Posterior cingulate gyrus (tissue), 11 donors: ENCODE results near the gene PPIE.

ENCODE experiments used
- DNase-seq, 10 donors: peaks; one replicate each; pipeline versions ENCODE4 v3.0.0 to v3.0.0-alpha.2; 2020 to 2021; ENCODE audit warnings: mixed read lengths in 3 of 10
- intact Hi-C: fragments of 100-400 bp; cut with DNase I; formaldehyde crosslinking; loops from one replicate; pipeline ENCODE4 v1.15.1; 2023

Gene PPIE

DNA sequence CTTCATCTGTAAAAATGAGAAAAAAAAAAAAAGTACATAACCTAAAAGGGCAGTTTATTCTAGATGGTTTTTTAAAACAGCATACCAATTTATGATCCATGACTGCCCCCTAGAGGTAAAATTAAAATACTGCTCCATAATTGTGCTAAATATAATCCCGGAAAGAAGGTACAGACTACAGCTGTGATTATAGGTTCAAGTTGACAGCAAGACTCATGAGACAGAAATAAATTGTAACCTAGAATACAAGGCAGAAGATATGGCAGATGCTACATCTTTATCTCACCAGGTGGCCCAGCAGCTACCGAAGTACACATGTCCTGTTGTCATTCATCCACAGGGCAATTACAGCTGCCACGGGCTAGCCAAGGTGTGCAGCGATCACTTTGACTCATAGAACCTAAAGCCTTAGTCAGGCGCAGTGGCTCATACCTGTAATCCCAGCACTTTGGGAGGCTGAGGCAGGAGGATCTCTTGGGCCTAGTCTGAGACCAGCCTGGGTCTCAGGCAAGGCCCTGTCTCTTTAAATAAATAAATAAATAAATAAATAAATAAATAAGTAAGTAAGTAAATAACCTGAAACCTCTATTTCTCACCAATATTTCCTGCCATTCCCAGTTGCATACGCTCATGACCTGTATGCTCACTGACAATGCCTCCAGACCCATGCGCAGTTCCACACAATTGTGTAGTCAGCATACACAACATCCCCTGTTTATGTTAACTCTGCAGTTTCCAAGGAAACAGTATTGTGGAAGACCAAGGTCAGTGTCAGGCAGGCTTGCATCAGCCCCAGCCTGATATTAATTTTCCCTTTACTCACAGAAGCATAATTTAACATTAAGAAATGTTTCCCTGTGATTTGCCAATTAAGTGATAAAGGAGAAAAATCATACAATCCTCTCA is 18.3 kb upstream of the PPIE start:
- intact Hi-C loops = loop anchor here (2.0 kb wide), 1 partner anchor 114 kb away; no protein-coding TSS in a partner anchor
- no peak for DNase-seq

DNA sequence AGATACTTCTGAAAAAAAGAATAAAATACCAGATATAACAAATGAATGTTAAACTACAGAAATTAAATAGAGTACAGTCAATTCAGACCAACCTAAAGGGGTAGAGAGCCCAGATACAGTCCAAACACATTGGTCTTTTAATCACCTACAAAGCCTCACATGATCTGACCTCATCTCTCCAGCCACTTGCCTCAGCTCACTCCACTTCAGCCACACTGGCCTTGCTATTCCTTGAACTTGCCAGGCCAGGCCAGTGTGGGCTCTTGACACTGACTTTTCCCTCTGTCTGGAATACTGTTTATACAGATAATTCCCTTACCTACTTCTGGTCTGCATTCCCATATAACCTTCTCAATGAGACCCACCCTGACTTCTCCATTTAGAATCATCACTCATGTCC is 17.0 kb upstream of the PPIE start:
- intact Hi-C loops = loop anchor here (2.0 kb wide), 1 partner anchor 115 kb away; no protein-coding TSS in a partner anchor
- no peak for DNase-seq

DNA sequence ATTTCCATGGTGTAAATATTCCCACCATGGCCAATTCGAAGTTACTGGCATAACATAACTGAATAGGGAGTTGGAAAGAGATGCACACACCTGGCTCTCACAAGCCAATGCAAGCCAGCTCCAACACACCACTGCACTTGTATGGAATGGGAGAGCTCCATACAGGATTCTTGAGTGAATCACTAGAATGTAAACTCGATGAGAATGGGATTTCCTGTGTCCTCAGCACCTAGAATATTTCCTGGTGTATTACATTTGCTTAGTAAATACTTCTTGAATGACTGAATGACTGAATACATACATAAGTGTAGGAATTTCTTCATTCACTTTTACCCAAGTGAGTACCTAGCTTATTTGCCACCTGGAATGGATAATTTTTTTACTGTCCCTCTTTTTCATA is 16.2 kb upstream of the PPIE start:
- intact Hi-C loops = no loop called here
- no peak for DNase-seq

DNA sequence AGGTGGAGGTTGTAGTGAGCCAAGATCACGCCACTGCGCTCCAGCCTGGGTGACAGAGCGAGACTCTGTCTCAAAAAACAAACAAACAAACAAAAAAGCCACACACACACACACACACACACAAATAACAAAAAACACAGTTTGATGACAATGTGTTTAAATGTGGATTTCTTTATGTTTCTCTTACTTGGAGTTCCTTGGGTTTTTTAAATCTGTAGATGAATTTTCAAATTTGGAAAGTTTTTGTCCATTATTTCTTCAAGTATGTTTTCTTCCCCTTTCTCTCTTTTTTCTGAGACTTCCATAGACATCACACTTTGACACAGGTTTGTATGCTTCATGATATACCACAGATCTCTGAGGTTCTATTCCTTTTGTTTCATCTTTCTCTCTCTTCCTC is 12.1 kb upstream of the PPIE start:
- DNase-seq = no peak
- intact Hi-C loops = no loop called here

DNA sequence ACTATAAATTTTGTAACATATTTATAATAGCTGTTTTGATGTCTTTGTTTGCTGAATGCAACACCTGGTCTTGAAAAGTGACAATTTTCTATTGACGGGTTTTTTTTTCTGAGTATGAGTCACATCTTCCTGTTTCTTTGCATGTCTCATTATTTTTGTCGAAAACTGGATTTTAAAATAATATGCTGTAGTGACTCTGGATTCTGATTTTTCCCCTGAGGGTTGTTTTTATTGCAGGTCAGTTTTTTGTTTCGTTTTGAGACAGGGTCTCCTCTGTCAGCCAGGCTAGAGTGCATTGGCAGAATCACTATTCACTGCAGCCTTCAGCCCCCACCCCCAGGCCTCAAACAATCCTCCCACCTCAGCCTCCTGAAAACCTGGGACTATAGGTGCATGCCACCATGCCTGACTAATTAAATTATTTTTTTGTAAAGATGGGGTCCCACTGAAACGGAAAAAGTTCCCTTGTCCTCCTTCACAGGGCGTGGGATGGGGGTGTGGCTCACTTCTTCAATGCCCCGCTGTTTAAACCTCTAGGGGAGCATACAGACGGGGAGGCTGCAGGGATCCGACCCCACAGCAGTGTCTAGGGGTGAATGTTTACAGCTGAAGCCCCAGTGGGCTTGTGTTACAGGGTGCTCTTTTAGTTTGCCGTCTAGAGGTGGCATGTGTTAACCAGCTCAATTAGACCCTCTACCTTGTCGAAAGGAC is 11.3 kb upstream of the PPIE start:
- intact Hi-C loops = no loop called here
- DNase-seq = no peak

DNA sequence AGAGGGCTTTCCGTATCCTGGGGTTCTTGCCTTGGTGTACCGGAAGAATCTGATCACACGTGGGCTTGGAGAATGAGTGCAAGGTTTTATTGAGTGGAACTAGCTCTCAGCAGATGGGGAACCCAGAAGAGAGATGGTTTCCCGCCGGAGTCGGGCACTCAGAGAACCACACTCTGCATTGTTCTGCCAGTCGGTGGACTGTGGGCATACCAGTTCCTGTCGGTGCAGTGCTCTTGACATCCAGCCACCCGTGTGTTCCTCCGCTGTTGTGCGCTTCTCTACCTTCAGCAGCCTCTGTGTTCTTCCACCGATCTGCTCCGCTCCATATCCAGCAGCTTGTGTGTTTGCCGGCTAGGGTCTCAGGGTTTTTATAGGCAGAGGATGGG is 10.8 kb upstream of the PPIE start:
- no peak for DNase-seq
- intact Hi-C loops = no loop called here

DNA sequence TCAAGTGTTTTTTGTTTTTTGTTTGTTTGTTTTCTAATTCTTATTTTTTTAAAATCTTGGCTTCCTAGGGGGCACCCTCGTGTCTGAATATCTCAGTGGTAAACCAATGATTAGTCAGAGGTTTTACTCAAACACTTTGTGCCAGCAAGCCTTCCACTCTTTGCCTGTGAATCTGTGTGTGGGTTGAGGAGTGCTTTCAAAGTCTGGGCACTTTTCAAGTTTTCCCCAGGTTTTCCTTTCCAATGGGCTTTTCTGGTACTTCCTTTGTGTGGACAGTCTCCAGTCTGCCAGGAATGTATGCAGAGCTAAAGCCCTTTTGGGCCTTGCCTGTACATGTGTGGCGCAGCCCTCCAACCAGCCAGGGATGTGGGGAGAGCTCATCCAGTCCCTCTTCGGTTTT is 9.7 kb upstream of the PPIE start:
- DNase-seq = no peak
- intact Hi-C loops = no loop called here

DNA sequence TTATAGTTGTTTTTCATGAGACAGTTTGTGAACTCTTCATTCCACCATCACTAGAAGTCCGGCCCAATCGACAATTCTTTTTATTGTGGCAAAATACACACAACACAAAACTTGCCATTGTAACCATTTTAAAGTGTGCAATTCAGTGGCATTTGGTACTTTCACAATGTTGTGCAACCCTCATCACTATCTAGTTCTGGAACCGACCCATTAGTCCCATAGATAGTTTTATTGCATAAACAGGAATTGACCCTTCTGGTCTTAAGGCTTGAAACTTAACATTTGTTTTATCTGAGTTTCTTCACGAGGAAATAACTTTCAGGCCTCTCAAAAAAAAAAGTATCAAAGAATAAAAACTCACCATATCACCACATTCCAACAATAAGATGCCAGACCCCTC is 8.8 kb upstream of the PPIE start:
- intact Hi-C loops = no loop called here
- DNase-seq = no peak

DNA sequence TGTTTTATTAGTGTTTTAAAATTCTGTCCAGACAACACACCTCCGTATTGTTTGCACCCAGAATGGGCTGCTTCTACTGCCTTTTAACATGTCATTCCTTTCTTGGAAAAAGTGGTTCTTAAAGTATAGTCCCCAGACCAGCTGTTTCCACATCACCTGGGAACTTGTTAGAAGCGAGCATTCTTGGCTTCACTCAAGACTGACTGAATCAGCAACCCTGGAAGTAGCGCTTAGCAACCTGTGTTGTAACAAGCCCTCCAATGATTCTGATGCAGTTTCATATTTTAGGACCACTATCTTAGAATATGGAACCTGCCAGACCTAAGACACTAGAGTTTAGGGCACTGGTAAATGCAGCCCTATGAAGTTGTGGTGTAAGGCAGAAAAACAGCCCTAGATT is 6.0 kb upstream of the PPIE start:
- intact Hi-C loops = no loop called here
- no peak for DNase-seq

DNA sequence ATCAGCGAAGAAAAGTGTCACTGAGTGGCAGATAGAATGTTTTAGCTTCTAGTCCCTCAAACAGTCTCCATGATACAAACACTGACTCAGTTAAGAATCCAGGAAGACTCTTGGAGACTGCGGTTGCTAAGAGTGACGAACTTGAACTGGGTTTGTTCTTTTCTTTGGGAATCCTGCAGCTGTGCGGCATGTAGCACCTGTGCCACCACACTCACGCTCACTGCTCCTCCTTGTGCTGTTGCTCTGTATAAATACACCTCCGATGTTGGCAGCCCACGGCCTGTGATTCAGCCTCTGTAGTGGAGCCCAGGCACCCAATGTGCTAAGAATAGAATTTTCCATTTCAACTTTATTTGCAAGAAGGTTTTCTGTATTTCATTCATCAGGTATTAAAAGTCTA is 5.5 kb upstream of the PPIE start:
- peak in 8 of 10 donors; percentile 38 to 94 (median 70) for DNase-seq
- intact Hi-C loops = no loop called here

DNA sequence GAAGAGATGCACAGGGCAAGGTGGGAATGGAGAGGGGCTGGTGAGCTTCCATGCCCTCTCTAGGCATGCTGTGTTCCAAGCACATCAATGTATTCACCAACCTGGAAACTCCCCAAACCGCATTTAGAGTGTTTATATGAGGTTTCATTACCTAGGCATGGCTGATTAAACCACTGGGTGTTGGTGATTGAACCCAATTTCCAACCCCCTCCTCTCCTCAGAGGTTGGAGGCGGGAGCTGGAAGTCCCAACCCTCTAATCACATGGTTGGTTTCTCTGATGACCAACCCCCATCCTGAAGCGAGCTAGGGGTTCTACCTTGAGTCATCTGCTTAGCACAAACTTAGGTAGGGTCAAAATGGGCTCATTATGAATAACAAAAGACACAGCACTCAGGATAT is 3.0 kb upstream of the PPIE start:
- no peak for DNase-seq
- intact Hi-C loops = no loop called here

DNA sequence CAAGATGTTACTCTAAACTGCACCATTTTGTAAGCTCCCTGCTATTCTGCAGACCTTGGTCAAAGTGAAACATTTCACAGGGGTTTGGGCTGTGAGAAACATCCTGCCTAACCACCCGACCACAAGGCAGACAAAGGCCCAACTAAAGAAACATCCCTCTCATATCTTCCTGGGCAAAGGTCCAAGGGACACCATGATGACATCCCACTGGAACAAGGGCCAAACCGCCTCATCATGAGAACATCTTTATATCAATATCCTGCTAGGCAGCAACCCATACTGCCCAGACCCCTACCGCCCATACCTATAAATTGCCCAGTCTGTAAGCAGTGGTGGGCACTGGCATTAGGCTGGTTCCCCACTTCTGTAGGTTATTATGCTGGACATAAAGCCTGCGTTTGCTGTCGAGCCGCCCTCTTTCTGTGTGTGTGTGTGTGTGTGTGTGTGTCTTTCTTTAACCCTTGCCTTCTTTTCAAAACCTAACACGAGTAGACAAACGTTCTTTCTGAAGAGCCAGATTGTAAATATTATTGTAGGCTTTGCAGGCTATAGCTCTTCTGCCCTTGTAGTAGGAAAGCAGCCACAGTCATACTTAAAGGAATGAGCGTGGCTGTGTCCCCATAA is 1.0 kb upstream of the PPIE start:
- DNase-seq = no peak
- intact Hi-C loops = no loop called here

DNA sequence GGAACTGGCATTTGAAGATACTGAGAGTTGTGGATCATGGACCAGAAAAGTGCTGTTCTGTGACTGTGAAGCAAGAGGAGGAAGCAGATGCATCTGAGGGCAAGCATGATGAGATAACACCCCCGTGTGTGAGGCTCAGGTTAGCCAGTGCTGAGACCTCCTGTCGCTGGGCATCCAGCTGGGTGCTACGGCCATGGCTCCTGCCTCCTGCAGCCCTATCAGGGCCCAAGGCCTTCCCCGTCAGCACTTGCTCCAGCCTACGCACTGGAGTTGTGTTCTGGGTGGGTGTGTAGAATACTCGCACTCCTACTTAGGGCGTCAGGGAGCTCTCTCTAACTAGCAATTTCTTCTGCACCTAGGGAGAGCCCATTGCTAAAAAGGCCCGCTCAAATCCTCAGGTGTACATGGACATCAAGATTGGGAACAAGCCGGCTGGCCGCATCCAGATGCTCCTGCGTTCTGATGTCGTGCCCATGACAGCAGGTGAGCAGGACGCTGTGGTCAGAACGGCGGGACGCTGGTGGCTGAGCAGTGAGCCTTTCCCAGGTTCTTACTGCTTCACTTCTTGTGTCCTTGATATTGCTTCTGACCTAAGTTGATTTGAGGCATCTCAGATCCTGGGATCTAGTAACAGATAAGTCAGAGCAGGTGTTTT is 6.5 kb downstream of the PPIE start:
- peak in 1 of 10 donors; percentile 74 for DNase-seq
- intact Hi-C loops = no loop called here

DNA sequence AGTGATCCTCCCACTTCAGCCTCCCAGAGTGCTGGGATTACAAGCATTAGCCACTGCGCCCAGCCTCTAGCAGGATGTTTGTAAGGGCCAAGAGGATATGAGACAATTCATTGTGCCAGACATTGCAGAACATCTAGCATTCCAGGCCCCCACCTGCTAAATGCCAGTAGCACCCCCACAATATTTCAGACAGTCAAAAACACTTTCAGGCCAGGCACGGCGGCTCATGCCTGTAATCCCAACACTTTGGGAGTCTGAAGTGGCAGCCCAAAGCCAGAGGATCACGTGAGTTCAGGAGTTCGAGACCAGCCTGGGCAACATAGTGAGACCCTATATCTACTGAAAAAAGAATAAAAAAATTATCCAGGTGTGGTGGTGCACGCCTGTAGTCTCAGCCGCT is 12.9 kb downstream of the PPIE start:
- intact Hi-C loops = no loop called here
- peak in 1 of 10 donors; percentile 53 for DNase-seq

DNA sequence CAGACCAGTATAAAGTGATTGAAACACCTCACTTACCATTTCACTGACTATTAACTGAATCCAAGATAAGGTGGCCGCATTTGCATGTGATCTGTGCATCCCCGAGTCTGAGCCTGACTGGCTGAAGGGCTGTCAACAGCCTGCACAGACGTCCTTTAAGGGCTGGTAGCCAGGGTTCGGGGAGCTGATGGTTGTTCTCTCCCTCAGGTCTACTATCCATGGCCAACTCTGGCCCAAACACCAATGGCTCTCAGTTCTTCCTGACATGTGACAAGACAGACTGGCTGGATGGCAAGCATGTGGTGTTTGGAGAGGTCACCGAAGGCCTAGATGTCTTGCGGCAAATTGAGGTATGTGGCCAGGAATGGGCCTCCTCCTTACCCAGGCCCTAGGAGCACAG is 14.0 kb downstream of the PPIE start:
- intact Hi-C loops = no loop called here
- DNase-seq = no peak

DNA sequence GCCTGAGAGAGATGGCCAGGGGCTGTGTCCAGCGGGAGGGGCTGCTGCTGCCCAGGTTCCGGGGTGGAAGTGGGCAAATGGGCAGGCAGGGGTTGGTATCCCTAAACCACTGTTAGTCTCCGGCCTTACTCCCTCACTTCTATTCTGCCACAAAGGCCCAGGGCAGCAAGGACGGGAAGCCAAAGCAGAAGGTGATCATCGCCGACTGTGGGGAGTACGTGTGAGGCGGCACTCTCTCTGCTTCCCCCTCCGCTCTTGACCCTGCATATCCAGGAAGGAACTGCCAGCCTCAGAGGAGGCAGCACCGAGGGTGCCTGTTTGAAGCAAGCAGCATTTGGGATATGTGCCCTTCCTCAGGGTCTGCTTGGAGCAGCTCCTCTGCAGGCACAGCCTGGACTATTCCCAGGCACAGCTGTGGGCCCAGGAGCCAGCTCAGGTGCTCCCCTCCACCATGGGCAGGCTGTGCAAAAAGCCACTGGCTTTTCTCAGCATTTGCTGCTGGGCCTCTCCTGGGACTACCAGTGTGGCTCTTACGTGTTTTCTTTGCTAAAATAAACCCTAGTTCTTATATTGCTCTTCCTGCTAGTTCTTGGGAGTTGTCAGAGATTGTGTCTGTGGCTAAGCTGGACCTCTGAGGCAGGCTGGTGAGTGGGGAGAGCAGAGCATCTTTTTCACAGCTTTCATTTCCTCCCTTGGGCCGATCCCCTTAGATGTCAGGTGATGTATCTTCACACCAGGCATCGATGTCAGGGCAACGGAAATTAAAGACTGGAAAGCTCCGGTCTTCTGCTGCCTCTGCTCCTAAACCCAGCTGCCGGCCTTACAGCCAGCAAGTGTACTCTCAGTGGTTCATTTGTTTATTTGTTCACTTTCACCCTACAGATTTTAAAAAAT is 14.7 kb downstream of the PPIE start:
- DNase-seq = peak in 2 of 10 donors; percentile 52 to 68
- intact Hi-C loops = no loop called here

DNA sequence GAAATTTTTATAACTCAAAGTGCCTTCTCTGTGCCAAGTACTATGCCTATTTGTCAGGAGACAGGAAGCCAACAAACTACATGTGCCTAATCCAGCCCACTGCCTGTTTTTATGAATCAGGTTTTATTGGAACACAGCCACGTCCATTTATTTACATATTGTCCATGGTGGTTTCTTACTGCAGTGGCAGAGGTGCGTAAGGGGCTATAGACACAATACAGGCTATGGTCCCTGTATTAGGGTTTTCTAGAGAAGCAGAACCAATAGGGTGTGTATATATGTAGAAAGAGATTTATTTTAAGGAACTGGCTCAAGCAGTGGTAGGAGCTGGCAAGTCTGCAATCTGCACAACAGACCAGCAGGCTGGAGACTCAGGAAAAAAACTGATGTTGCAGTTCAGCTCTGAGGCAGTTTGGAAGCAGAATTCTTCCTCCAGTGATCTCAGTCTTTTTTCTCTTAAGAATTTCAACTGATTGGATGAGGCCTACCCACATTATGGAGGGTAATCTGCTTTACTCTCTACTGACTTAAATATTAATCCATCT is 15.4 kb downstream of the PPIE start:
- peak in 2 of 10 donors; percentile 35 to 69 for DNase-seq

DNA sequence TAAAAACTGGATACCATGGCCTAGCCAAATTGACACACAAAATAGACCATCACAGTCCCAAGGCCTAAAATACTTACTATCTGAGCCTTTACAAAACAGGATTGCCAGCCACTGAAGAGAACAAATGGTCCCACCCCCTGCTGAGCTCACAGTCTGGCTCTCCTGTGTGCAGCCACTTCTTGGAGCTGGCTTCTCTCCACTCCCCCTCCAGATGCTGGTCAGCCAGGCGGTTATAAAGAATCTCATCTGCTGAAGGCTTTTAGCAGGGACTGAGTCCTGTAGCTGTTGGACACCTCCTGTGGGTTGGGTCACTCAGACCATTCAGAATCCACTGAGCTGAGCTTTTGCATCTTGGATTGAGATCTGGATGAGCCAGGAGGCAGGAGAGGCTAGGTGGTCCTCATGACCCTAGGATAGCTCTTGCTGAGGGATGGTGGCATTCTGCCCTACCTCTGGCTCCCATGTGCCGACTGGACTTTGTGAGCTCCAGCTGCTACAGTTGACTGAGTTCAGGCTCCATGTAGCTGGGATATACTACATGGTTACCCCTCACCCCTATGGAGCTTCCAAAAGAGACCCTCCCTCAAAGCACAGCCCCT is 16.3 kb downstream of the PPIE start:
- peak in 3 of 10 donors; percentile 31 to 90 (median 72) for DNase-seq
- intact Hi-C loops = no loop called here

More for the DNA sequence above, 15.4 kb downstream of the PPIE start:
- intact Hi-C loops = no loop called here
